NCI-H524 (cell line): Measurements from ENCODE around the gene TPRG1L.
A peak's percentile ranks its signal among the peaks of the same experiment; 100 is the strongest.
"Not testable (repeated sequence)": the region's sequence is repeated elsewhere in the genome, so short reads cannot be mapped to it uniquely, and the experiment has no call there.

Source experiments
- DNase-seq, 2 experiments: peaks; one replicate each; lab custom pipeline; 2025; lab: John Stamatoyannopoulos, UW

Gene TPRG1L

DNA sequence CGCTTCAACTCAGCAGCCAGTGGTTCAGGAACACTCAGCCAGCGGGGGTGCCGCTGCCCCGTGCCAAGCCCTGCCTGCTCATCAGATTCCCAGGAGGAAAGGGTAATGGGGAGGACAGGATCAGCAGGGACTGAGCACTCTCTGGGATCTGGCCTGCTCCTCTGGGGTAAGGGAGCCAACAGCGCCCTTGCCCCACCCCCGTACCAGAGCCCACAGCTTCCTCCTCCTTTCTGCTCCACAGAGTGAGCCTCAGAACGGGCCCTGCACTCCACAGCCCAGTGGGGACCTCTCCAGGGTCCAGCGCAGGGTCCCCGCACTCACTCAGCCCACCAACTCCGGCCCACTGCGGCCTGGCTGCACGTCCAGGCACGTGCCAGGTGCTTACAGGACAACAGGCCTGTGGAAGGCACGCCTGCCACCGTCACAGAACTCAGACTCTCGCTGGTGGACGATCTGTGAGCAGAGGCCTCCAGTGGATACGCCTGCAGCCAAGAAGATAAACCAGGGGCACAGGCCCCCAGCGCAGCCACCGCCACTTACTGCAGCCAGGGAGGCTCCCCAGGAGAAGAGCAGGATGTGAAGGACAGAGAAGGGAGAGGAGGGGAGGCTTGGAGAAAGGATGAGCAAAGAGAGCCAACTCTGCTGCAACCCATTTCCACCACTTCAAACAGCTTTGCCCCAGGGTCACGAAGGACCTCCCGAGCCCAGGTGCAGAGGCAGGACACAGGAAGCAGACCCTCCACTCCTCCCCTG, 15.6 kb upstream of the TPRG1L start:
- DNase-seq, result no peak

- DNase-seq, result no peak
Observed at GRCh38 chr1:3609769-3610526, 14.9 kb upstream of the TPRG1L start.

- peak in 1 of 2 experiments; percentile 44 for DNase-seq
Observed at GRCh38 chr1:3610527-3611169, 14.2 kb upstream of the TPRG1L start.

- peak; percentile 44 to 49 for DNase-seq
Observed at GRCh38 chr1:3611170-3612019, 13.4 kb upstream of the TPRG1L start, which contains the start of gene MEGF6. TSS of gene MEGF6 (minus strand) at chr1:3611508. CDS start at chr1:3611268, 240 bp downstream.

GRCh38 chr1:3612123-3612522, 12.7 kb upstream of the TPRG1L start:
- DNase-seq, result no peak

- peak; percentile 22 to 23 for DNase-seq
Observed at GRCh38 chr1:3614755-3615742, 9.8 kb upstream of the TPRG1L start.

GRCh38 chr1:3616861-3617260, 8.0 kb upstream of the TPRG1L start:
- no peak for DNase-seq

DNA sequence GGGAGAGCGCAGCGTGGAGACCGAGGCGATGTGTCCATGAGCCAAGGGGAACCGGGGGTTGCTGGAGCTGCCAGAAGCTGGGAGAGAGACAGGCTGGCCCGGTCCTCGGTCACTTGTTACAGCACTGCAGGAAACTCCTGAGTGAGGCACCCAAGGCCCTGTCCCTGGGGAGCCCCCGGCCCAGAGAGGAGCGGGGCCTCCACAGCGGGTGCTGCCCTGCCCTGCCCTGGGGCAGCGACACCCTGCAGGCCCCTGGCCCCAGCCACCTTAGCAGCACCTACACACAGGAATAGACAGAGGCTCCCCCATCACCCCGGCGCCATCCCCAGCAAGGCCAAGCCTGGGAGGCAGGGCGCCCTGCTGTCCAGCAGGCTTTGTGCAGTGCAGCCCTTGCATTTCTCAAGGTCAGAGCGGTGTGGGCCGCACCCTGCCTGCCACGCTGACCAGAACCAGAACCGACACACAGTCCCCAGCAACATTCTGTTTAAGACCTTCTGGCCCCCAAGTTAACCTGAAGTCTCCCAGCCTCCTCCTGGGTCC, 6.9 kb upstream of the TPRG1L start:
- no peak for DNase-seq

- no peak for DNase-seq
Observed at GRCh38 chr1:3618531-3618880, 6.3 kb upstream of the TPRG1L start.

GRCh38 chr1:3618881-3619671, 5.7 kb upstream of the TPRG1L start:
- peak; percentile 34 to 69 for DNase-seq

DNA sequence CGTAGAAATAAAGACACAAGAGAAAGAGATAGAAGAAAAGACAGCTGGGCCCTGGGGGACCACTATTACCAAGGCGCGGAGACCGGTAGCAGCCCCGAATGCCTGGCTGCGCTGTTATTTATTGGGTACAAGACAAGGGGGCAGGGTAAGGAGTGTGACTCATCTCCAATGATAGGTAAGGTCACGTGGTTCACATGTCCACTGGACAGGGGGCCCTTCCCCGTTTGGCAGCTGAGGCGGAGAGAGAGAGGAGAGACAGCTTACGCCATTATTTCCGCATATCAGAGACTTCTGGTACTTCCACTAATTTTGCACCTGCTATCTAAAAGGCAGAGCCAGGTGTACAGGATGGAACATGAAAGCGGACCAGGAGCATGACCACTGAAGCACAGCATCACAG, 4.1 kb upstream of the TPRG1L start:
- DNase-seq, result no peak

DNA sequence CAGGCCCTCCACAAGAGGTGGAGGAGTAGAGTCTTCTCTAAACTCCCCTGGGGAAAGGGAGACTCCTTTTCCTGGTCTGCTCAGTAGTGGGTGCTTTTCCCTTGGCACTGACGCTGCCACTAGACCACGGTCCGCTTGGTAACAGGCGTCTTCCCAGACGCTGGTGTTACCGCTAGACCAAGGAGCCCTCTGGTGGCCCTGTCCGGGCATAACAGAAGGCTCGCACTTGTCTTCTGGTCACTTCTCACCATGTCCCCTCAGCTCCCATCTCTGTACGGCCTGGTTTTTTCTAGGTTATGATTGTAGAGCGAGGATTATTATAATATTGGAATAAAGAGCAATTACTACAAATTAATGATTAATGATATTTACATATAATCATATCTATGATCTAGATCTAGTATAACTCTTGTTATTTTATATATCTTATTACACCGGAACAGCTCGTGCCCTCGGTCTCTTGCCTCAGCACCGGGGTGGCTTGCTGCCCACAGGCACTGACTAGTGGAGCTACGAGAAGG, 3.6 kb upstream of the TPRG1L start:
- peak in 1 of 2 experiments; percentile 29 for DNase-seq

DNA sequence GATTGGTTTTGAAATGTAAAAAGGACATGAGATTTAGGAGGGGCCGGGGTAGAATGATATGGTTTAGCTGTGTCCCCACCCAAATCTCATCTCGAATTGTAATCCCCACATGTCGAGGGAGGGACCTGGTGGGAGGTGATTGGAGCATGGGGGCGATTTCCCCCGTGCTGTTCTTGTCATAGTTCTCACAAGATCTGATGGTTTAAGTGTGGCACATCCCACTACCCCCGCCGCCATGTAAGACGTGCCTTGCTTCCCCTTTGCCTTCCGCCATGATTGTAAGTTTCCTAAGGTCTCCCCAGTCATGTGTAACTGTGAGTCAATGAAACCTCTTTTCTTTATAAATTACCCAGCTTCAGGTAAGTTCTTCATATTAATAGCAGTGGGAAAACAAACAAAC, 2.7 kb upstream of the TPRG1L start:
- DNase-seq, result not testable (repeated sequence)

DNA sequence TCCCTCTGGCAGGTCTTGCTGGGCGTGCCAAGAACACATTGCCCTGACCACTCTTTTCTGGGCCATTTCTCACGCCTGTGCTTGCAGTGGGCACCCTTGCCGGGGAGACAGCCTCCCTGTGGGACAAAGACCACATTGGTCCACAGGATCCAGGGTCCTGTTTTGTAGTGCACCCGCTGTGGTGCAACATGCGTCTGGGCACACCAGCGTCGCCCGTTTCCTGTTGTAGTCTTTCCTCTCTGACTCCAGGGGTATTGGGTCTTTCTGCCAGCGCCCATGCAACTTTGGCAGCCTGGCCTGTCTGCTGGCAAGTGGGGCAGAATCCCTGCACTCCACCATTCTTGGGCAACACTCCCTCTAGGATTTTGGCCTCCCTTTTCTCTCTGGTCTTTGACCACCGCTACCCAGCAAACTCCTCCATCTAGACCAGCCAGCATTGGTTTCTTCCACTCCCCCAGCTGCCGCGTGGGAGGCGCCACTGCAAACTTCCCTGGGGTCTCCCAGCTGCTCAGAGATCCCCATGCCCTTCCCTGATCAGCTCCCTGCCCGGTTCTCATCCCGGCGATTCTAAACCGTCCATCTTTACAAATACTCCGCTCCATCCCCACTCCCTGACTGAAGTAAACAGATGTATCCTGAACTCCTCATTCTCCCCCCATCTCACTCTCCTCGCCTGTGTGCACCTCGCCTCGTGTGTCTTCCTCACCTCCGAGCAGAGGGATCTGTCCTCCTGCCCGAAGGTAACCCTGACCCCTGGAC, 1.2 kb upstream of the TPRG1L start:
- DNase-seq, result peak in 1 of 2 experiments; percentile 10

- peak in 1 of 2 experiments; percentile 24 for DNase-seq
Observed at GRCh38 chr1:3625151-3625907, 514 bp downstream of the TPRG1L start.

- DNase-seq, result no peak
Observed at GRCh38 chr1:3626025-3626424, 1.2 kb downstream of the TPRG1L start.

DNA sequence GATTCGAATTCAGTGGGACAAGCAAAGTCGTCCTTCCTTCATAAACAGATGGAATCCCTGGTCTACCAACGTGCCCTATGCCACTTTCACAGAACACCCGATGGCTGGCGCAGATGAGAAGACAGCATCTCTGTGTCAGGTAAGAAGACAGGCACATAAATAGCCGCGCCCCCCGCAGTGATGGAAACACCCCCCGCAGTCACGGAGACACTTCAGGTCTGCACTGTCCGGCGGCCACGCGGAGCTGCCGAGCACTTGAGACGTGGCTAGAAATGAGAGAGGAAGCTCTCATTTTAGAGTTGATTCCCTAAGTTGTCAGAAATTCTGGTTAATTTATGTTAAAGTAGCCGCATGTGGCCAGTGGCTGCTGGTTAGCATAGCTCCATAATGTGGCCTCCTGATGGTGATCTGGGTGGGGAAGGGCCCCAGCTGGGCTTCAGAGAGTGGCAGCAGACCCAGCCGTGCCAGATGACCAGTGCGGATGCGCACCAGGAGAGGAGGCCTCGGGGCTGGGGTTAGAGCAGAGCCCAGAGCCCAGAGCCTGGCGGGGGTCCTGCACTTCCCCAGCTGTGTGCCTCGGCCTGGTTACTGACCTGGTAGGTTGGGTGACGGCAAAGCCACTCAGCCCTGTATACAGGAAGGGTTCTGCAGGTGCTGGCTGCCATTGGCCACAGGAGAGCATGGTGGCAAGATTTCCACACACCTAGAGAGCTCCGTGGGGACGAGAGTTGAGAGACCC, 2.9 kb downstream of the TPRG1L start:
- no peak for DNase-seq
